T1000 (cell line): ENCODE measurements around the gene TAS1R3.

Experiments
- DNase-seq: peaks from one replicate; lab custom pipeline; 2025; ENCODE audit warnings: mixed read lengths; lab: John Stamatoyannopoulos, UW

The TAS1R3 gene

DNA sequence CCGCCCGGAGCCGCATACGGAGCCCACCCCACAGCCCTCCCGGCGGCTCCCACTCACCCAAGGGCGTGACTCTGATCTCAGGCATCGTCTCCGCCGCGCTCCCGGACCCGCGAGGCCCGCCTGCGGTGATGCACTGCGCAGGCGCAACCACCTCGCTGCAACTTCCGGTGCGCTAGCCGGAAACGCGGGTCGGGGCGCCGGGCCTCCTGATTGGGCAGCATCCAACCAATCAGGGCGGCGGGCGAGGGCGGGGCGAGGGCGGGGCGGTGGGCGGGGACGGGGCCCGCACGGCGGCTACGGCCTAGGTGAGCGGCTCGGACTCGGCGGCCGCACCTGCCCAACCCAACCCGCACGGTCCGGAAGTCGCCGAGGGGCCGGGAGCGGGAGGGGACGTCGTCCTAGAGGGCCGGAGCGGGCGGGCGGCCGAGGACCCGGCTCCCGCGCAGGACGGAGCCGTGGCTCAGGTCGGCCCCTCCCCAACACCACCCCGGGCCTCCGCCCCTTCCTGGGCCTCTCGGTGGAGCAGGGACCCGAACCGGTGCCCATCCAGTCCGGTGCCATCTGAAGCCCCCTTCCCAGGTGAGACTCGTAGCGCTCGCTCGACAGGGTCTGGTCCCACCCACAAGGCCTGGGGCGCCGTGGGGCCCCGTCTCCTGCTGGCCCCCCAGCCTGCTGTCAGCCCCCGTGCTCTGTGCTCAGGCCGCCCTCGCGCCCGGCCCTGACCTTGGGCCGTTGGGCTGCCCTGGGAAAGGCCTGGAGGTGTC lies 6.4 kb upstream of the TAS1R3 start, which contains the start of the genes CPTP and INTS11:
CPTP (plus strand) TSS at position 279 of the 764 bp plus-strand sequence. CDS start 2,109 bp downstream, outside the sequence.
INTS11 (minus strand) TSS at position 137 of the 764 bp plus-strand sequence; CDS start at position 85, 52 bp downstream.
- peak; percentile 93 for DNase-seq

DNA sequence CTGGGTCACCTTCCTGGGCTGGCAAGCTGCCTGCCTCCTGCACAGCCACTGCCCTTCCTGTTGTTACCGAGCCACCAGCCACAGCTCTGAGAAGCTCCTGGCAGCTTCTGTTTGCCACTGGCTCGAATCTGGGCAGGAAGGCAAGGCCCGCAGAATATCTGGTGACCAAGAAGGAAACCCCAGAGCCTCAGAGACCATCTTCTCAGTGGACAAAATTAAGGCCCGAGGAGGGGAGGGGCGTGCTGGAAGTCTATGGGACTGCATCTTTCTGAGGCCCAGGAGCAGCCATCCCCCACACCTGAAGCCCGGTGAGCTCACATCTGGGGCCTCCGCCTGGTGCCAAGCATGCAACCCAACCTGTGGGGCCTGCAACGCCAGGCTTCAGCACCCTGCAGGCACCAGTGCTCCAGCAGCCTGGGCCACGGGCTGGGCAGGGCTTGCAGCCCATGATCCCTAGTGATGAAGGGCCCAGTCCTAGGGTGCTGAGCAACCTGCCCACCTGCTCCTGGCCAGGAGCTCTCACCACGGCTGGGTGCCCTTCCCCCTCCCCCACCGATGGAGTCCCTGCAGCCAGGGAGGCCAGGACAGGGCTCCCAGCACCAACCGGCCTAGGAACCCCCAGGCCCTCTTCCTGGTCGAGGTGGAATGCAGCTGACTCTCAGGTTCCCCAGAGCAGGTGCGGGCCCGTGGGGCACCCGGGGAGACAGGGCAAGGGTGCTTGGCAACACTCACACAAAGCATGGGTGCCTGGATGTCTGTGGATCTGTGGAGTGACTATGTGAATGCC lies 5.6 kb upstream of the TAS1R3 start:
- DNase-seq, result no peak

DNA sequence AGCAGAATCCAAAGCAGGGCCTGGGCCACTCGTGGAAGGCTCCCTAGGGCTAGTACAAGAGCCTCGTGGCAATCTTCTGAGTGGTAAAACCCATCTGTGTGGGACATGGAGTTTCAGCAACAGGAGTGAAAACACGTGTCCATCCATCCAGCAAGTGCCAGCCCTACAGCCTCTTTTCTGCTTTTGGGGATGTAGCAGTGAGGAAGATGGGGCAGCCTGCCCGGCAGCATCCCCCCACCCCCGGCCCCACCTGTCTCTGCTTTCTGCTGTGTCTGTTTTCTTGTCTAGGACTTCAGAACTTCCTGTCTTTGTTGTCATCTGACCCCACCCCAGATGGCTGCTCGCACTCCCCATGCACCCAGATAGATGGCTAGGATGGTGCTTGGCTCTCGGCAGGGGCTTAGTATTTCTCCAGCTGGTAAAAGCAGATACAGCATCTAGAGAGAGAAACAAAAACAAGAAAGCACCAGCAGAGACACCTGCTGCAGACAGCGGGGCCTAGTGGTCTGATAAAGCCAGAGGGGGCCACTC lies 4.9 kb upstream of the TAS1R3 start:
- DNase-seq, result no peak

DNA sequence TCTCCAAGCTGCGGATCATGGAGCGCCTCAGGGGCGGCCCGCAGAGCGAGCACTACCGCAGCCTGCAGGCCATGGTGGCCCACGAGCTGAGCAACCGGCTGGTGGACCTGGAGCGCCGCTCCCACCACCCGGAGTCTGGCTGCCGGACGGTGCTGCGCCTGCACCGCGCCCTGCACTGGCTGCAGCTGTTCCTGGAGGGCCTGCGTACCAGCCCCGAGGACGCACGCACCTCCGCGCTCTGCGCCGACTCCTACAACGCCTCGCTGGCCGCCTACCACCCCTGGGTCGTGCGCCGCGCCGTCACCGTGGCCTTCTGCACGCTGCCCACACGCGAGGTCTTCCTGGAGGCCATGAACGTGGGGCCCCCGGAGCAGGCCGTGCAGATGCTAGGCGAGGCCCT lies 3.8 kb upstream of the TAS1R3 start:
- no peak for DNase-seq

DNA sequence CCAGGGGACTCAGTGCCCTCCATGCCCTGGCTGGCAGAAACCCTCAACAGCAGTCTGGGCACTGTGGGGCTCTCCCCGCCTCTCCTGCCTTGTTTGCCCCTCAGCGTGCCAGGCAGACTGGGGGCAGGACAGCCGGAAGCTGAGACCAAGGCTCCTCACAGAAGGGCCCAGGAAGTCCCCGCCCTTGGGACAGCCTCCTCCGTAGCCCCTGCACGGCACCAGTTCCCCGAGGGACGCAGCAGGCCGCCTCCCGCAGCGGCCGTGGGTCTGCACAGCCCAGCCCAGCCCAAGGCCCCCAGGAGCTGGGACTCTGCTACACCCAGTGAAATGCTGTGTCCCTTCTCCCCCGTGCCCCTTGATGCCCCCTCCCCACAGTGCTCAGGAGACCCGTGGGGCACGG lies 2.8 kb upstream of the TAS1R3 start:
- DNase-seq, result no peak

DNA sequence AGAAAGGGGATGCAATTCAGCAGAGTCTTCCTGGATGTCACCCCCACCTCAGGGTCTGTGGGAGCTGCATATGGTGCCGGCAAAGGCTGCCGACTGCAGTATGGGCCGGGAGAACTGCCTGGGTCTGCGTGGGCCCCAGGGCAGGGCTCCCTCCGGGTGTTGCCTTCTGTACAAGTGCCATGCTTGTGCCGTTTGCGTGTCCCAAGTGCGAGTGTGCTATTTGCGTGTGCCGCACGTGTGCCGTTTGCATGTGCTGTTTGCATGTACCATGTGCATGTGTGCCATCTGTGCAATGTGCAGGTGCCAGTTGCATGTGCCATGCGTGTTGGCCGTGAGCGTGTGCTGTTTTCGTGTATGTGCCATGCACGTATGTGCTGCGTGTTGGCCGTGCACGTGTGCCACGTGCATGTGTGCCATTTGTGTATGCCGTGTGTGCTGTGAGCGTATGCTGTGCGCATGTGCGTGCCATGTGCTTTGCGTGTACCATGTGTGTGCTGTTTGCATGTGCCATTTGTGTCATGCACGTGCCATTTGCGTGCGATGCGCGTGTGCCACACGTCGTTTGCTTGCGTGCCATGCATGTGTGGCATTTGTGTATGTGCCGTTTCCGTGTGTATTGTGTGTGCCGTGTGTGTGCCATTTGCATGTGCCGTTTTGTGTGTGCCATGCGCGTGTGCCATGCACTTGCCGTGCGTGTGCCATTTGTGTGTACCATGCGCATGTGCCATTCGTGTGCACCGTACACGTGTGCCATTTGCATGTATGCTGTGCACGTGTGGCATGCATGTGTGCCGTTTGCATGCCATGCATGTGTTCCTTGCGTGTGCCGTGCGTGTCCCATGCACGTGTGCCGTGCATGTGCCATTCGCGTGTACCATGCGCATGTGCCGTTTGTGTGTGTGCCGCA lies 1.5 kb upstream of the TAS1R3 start:
- no peak for DNase-seq

DNA sequence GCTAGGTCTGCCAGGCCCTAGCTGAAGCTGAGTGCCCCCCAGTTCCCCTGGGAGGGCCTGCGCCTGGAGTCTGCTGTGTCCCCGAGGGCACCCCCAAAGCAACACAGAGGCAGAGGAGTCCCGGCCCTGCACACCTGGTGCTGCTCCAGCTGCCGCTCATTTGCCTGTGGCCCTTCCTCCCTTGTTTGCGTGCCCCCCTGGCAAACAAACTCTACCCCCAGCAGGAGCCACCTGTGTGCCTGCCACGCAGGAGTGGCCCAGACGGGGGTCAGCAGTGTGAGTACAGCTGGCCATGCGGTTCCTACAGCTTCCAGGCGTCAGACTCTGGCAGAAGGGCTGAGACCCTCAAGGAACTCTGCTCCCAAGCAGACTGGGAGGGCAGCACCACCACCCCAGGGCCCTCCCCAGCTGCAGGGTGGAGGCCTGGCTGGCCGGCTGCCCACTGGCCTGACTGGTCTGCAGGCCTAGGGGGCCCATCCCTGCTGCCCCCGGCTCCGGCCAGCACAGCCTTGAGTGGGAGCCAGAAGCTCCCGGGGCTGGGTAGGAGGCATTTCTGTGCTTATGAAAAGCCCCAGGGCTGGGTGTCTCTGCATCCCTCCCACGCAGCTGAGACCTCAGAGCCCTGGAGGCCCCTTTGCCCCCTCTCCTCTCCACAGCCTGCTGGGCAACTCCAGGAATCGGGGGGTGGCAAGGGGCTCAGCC lies 563 bp upstream of the TAS1R3 start:
- DNase-seq, result peak; percentile 58

DNA sequence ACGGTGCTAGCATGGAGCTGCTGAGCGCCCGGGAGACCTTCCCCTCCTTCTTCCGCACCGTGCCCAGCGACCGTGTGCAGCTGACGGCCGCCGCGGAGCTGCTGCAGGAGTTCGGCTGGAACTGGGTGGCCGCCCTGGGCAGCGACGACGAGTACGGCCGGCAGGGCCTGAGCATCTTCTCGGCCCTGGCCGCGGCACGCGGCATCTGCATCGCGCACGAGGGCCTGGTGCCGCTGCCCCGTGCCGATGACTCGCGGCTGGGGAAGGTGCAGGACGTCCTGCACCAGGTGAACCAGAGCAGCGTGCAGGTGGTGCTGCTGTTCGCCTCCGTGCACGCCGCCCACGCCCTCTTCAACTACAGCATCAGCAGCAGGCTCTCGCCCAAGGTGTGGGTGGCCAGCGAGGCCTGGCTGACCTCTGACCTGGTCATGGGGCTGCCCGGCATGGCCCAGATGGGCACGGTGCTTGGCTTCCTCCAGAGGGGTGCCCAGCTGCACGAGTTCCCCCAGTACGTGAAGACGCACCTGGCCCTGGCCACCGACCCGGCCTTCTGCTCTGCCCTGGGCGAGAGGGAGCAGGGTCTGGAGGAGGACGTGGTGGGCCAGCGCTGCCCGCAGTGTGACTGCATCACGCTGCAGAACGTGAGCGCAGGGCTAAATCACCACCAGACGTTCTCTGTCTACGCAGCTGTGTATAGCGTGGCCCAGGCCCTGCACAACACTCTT lies 1.1 kb downstream of the TAS1R3 start:
- DNase-seq, result no peak

DNA sequence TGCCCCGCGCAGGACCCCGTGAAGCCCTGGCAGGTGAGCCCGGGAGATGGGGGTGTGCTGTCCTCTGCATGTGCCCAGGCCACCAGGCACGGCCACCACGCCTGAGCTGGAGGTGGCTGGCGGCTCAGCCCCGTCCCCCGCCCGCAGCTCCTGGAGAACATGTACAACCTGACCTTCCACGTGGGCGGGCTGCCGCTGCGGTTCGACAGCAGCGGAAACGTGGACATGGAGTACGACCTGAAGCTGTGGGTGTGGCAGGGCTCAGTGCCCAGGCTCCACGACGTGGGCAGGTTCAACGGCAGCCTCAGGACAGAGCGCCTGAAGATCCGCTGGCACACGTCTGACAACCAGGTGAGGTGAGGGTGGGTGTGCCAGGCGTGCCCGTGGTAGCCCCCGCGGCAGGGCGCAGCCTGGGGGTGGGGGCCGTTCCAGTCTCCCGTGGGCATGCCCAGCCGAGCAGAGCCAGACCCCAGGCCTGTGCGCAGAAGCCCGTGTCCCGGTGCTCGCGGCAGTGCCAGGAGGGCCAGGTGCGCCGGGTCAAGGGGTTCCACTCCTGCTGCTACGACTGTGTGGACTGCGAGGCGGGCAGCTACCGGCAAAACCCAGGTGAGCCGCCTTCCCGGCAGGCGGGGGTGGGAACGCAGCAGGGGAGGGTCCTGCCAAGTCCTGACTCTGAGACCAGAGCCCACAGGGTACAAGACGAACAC lies 1.8 kb downstream of the TAS1R3 start:
- DNase-seq, result no peak

DNA sequence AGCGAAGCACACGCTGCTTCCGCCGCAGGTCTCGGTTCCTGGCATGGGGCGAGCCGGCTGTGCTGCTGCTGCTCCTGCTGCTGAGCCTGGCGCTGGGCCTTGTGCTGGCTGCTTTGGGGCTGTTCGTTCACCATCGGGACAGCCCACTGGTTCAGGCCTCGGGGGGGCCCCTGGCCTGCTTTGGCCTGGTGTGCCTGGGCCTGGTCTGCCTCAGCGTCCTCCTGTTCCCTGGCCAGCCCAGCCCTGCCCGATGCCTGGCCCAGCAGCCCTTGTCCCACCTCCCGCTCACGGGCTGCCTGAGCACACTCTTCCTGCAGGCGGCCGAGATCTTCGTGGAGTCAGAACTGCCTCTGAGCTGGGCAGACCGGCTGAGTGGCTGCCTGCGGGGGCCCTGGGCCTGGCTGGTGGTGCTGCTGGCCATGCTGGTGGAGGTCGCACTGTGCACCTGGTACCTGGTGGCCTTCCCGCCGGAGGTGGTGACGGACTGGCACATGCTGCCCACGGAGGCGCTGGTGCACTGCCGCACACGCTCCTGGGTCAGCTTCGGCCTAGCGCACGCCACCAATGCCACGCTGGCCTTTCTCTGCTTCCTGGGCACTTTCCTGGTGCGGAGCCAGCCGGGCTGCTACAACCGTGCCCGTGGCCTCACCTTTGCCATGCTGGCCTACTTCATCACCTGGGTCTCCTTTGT lies 2.6 kb downstream of the TAS1R3 start:
- DNase-seq, result no peak

DNA sequence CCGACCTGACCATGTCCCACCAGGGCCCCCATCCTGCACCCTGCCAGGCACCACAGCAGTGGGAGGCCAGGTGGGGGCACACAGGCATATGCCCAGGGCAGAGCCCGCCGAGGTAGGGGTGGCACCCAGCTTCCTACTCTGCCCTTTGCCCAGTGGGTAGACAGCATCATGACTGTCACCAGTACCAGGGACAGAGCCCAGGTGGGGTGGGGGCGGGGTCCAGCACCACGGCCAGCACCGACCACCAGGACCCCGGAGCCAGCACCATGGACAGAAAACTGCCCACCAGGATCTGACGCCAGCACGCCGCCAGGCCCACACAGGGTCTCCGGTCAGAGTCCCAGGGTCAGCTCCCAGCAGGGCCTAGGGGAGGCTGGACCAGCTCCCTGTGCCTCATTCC lies 3.8 kb downstream of the TAS1R3 start:
- no peak for DNase-seq

DNA sequence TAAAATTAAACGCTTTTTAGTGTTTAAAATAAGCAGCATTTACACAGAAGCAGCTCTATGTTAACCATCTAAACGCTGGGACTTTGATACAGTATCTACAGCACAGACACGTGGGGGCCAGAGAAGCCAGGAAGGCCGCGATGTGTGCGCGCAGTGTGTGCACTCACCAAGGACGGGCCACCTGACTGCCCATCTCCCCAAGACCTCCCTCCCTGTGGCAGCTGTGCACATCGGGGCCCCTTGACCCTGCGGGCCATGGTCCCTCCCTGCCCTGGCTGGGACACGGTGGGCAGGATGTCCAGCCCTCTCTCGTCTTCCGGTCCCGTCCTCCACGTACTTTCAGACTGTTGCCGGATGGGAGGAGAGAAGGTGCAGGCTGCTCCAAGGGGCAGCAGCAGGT lies 4.2 kb downstream of the TAS1R3 start:
- no peak for DNase-seq

DNA sequence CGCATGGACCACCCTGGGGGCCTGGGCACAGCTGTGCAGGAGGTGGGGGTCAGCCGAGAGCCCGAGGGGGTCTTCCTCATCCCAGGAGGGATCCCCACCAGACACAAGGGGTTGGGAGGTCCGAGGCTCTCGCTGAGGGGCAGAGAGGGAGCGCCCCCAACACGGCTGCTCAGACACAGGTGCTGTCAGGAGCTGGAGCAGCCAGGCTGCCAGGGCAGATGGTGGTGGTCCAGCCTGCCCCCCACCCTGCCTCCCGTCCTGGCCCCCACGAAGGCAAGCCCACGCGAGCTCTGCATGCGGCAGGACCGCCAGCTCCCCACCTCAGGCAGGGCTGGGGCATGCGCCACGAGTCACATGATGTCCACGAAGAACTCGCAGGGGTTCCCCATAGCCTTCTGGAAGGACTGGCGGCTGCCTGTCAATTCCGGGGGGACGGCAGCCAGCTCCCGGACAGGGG lies 4.7 kb downstream of the TAS1R3 start:
- no peak for DNase-seq

DNA sequence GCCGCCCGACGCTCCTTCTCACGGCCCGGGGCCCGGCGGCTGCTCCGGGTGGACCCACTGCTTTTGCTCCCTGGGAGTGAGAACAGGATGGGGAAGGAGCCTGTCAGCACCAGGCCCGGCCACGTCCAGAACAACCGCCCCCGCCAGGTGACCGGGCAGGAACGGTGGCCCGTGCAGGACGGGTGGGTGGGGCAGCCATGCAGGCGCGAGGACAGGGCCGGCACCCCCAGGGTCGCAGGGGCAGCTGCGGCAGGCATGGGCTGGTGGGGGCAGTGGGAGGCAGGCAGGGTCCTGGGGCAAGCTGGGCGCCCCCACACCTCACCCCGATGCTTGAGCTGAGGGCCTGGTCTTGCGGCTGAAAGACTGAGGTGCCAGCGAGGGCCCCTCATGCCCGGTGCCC lies 5.4 kb downstream of the TAS1R3 start:
- no peak for DNase-seq

DNA sequence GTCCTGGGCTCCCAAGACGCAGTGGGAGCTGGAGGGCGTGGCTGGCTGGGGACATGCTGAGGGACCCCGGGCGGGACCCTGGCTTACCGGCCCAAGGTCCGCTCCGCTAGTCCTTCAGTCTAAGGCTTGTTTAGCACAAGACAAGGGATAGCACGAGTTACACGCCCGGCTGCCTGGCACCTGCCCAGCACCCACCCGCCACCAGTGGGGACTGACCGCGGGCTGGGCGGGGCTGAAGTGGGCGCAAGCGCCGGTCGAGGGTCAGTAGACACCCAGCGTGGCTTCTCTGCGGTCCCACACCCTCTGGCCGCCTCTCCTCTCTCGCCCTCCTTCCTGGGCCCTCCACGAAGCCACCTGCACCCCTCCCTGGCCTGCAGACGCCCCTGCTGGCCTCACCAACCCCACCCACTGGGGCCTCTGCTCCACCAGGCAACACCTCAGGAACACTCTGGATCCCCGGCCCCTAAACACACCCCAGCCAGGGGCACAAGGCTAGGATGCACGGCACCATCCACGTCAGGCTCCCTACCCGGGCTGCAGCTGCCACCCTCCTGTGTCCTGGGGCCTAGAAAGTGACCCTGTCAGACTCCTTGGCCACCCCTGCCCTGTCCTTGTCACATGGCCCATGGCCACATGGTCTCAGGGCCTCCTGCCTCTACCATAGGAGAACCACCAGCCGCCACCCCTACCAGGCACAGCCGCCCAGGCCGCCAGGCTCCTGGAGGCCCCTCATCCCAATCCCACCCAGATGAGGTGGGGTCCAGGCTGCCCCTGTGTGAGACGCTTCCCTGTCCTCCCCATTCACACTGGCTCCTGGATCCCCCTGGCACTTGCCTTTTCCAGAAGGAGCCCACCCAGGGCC lies 6.1 kb downstream of the TAS1R3 start:
- no peak for DNase-seq

DNA sequence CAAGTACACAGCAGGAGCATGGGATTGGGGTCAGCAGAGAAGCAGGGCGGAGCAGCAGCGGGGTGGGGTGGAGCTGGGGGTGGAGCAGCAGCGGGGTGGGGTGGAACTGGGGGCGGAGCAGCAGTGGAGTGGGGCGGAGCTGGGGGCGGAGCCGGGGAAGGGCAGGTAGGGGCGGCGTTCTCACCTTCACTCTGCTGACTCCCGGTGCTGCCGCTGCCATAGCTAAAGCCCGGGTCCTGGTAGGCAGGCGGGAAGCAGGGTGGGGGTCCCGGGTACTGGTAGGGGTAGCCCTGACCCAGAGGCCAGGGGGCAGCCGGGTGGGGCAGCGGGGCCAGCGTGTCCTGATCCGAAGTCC lies 6.7 kb downstream of the TAS1R3 start:
- DNase-seq, result no peak

DNA sequence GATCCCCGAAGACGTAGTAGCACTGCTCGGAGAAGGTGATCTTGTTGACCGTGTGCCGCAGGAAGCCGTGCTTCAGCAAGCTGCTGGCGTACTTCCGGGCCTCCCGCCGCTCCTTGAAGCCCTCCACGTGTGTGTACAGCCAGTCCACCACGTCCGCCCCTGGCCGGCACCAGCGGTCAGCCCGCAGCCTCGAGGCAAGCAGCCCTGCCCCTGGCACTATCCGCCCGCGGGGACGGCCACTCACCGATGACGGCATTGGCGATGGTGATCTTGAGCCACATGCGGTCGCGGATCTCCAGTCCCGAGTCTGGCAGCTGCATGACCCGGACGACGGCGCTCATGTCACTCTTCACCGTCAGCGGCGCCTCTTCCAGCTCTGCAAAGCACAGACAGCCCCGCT lies 7.2 kb downstream of the TAS1R3 start:
- DNase-seq, result no peak

DNA sequence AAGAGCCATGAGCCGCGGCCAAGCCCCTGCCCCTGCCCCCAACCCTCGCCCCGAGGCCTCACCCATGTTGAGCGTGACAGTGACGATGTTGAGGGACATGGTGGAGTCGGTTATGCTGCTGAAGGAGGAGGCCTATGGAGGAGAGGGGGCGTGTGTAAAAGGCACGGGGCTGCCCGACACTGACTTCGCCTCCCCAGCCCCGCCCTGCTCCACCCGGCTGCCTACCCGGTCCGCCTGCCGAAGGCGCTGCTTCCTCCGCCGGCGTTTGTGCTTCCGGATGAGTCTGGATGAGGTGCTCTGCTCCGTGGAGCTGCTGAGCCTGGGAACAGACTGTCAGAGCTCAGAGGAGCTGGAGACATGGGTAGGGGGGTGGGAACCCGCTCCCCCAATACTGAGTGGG lies 9.1 kb downstream of the TAS1R3 start:
- DNase-seq, result no peak
